ENCODE data around the gene IQUB.
"Not testable (repeated sequence)": the region's sequence is repeated elsewhere in the genome, so short reads cannot be mapped to it uniquely, and the experiment has no call there.

IQUB gene

DNA sequence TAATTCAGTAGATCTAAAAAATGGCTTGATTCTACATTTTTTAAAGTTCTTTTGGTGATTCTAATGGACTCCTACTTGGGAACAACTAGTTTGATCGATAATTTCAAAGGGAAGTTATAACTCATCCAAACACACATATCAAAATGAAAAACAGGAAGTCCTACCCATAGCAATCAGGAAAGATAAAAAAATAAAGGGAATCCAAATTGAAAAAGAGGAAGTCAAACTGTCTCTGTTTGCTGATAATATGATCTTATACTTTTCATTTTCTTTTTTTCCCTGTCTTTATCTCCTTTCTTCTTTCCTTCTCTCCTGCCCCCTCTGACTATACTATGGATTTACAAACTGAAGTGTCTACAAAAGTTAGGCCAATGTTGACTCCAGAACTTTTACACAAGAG, 118.8 kb downstream of the IQUB start:
- no peak for DNase-seq (ENCODE audit: low read depth)

DNA sequence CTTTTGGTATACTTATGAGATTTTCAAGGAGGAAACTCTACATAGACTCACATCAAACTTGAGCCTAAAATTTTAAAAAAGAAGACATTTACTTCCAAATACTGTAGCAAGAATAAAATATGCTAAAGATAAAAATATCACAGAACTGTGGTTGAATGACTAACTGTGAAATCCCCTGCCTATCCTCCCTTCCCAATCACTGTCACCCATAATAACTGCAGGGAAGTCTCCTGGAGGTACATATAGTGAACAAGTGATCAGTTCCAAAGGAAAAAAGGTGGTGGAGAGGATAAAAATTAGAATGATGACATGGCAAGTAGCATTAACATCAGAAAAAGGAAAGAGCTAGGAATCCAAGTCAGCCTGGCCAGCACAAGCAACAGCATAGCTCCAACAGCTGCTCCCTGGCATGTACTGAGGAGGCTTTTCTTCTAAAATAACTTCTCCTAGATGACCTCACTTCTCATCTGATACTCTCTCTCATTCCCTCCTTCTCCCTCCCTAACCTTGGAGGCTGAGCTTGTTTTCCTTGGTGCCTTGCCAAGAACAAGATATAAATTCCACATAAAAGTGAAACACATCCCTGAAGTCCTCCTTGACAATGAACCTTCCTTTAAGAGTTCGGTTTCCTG, 124.0 kb downstream of the IQUB start:
- no peak for DNase-seq (ENCODE audit: low read depth)

DNA sequence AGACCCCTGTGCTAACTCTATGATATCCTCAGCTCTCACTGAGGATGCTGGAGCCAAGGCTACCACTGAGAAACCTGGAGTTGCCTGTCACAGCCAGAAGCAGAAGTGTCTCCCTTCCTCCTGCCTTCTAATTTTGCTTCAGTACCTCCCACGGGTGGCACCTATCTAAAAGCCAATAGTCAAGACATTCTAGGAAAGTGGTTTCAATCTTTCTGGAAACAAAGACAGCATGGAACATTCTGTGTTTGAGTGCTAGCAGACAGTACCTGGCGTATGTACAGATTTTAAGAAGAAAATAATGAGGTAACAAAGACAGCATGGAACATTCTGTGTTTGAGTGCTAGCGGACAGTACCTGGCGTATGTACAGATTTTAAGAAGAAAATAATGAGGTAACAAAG, 126.4 kb downstream of the IQUB start:
- DNase-seq (ENCODE audit: low read depth) = not testable (repeated sequence)

Data from stimulated activated CD8-positive, alpha-beta memory T cell treated with anti-CD3 and anti-CD28 coated beads, Interleukin-12 subunit alpha, Interleukin-12 subunit beta, amount 100 ng/mL, for 1 hour (primary cell).